Osteoblast (primary cell): ENCODE data around the gene KRT1. TPM values are rescaled to one million over a fixed set of nuclear protein-coding genes. Genes with fewer than 3 reads are reported as not detected.

Experiments
- DNase-seq: peaks from one replicate; pipeline ENCODE4 v3.0.0; 2011; ENCODE audit warnings: low spot score, mixed read lengths; ENCODE audit not compliant: insufficient read length; ENCODE audit errors: missing footprints
- H2AFZ ChIP-seq: 2 replicates; pipeline ENCODE4 v1.6.0; 2011; ENCODE audit warnings: mild to moderate bottlenecking, low read length
- H3K27ac ChIP-seq: 2 replicates; pipeline ENCODE4 v1.5.1; 2011; ENCODE audit warnings: mild to moderate bottlenecking, low read depth, low read length, moderate library complexity
- H3K27me3 ChIP-seq: 2 replicates; pipeline ENCODE4 v1.6.0; 2012; ENCODE audit warnings: mild to moderate bottlenecking, control low read depth, inconsistent platforms, low read length, moderate library complexity; ENCODE audit not compliant: insufficient read depth
- H3K36me3 ChIP-seq: 2 replicates; pipeline ENCODE4 v1.5.1; 2011; ENCODE audit warnings: mild to moderate bottlenecking, low read length, control low read depth, moderate library complexity; ENCODE audit not compliant: insufficient read depth
- H3K4me1 ChIP-seq: 2 replicates; pipeline ENCODE4 v1.5.1; 2011; ENCODE audit warnings: mild to moderate bottlenecking, low read length, control low read depth, moderate library complexity; ENCODE audit not compliant: insufficient read depth
- H3K4me2 ChIP-seq: 2 replicates; pipeline ENCODE4 v1.6.0; 2011; ENCODE audit warnings: mild to moderate bottlenecking, low read length; ENCODE audit not compliant: insufficient read depth
- H3K4me3 ChIP-seq: fragments of 200-600 bp; sonication (generic); 3 replicates; pipeline ENCODE4 v1.5.1; 2012; ENCODE audit warnings: mild to moderate bottlenecking, low read length, inconsistent platforms; ENCODE audit not compliant: insufficient read depth
- H3K79me2 ChIP-seq: 2 replicates; pipeline ENCODE4 v1.6.0; 2012; ENCODE audit warnings: mild to moderate bottlenecking, low read length, control low read depth, inconsistent platforms; ENCODE audit not compliant: insufficient read depth
- H3K9me3 ChIP-seq: 2 replicates; pipeline ENCODE4 v1.5.1; 2011; ENCODE audit warnings: low read depth, low read length, control low read depth
- H4K20me1 ChIP-seq: 2 replicates; pipeline ENCODE4 v1.6.0; 2012; ENCODE audit warnings: mild to moderate bottlenecking, low read length, control low read depth; ENCODE audit not compliant: insufficient read depth
- total RNA-seq: library from RNA; depleted of rRNA; stranded (reverse); fragments of >200 nt; gene quantifications from 2 replicates; pipeline ENCODE4 v1.2.3, GENCODE V29; 2012
- TF ChIP-seq, protein P1 (sequence below): IDR thresholded peaks from 2 replicates; pipeline ENCODE4 v1.5.1; 2011; ENCODE audit warnings: mild to moderate bottlenecking, low read depth, low read length, moderate library complexity; ENCODE audit errors: extremely low read depth

KRT1 gene
- total RNA-seq, 1 donor, result not detected

DNA sequence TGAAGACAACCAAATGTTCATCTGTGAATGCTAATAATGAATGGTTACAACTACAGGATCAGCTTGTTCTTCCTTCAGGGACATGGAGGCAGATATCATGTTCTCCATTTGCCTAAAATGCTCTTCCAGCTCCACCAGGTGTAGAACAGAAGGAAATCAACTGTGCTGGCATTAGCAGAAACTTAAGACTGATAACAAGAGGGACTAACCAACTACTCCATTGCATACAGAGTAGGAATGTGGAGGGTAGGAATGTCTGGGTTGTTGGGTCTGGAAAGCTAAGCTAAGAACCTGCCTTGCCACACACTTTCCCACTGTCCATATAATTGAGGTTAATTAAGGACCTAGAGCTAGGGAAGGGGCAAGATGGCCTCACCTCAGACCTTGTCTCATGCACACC is 16.8 kb downstream of the KRT1 start:
- no peak for DNase-seq
- TF ChIP-seq, protein P1, sequence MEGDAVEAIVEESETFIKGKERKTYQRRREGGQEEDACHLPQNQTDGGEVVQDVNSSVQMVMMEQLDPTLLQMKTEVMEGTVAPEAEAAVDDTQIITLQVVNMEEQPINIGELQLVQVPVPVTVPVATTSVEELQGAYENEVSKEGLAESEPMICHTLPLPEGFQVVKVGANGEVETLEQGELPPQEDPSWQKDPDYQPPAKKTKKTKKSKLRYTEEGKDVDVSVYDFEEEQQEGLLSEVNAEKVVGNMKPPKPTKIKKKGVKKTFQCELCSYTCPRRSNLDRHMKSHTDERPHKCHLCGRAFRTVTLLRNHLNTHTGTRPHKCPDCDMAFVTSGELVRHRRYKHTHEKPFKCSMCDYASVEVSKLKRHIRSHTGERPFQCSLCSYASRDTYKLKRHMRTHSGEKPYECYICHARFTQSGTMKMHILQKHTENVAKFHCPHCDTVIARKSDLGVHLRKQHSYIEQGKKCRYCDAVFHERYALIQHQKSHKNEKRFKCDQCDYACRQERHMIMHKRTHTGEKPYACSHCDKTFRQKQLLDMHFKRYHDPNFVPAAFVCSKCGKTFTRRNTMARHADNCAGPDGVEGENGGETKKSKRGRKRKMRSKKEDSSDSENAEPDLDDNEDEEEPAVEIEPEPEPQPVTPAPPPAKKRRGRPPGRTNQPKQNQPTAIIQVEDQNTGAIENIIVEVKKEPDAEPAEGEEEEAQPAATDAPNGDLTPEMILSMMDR, result no peak
- Histone ChIP-seq H3K27me3 (peaks cover 50% of the 10 kb centered on the region), H2AFZ (no peak overlapping the region), H3K4me3 (no peak overlapping the region), H3K9me3 (no peaks in the 10 kb centered on the region), H3K4me2 (no peak overlapping the region), H4K20me1 (no peaks in the 10 kb centered on the region), H3K36me3 (no peaks in the 10 kb centered on the region), H3K4me1 (no peaks in the 10 kb centered on the region), H3K79me2 (no peaks in the 10 kb centered on the region), H3K27ac (no peak overlapping the region)

DNA sequence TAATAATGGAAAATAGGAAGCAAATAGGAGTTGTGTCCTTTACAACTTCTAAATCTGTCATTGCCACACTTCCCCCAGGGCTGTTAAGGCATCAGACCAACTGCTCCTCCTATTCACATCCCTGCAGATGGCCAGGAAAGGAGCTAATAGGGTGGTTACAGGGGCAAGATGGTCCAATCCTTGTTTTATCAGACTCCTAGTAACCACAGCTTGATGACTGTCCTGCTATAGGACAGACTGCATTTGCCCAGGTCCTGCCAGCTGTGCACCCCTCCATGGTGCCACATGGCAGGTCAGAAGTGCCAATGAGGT is 17.3 kb downstream of the KRT1 start:
- Histone ChIP-seq H3K36me3 (no peaks in the 10 kb centered on the region), H2AFZ (no peak overlapping the region), H3K4me2 (no peak overlapping the region), H3K27ac (no peak overlapping the region), H3K4me3 (no peak overlapping the region), H3K4me1 (no peaks in the 10 kb centered on the region), H3K79me2 (no peaks in the 10 kb centered on the region), H4K20me1 (no peaks in the 10 kb centered on the region), H3K9me3 (no peaks in the 10 kb centered on the region), H3K27me3 (peaks cover 55% of the 10 kb centered on the region)
- no peak for DNase-seq
- TF ChIP-seq, protein P1, result no peak

DNA sequence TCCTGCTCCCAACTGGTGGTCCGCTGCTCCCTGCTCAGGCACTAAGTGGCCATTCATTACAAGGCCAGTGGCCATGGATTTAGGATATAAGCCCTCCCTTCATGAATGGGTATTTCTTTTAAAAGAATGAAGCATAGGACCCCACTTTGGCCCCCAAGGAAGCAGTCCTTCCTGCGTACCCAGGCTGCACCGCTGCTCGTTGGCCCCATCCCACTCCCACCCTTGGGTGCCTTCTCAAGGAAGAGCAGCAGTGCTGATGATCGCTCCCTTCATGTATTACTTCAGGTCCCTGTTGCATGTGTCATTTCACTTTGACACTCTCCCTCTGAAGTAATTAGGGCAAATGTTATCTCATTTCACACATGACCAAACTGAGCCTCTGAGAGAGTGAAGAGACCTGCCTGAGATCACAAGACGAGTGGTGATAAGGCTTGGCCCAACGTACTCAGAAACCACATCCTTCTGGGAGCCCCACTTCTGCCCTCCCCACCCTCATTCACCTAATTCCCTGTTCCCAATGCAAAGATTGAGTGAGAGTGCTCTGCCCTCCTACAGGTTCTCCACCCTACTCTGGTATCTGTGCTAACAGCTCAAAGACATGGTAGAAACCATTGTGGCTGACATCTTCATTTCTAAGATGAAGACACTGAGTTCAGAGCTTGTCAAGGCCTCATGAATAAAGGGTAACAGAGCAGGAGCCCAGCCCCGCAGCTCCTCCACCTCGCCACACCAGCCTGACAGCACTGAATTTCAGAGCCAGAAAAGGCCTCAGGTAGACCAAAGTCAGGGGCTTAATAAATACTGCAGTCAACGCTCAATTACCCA is 17.9 kb downstream of the KRT1 start:
- H3K9me3 ChIP-seq, result no peaks in the 10 kb centered on the region
- H2AFZ ChIP-seq, result no peak overlapping the region
- no peak overlapping the region for H3K27ac ChIP-seq
- no peaks in the 10 kb centered on the region for H3K36me3 ChIP-seq
- TF ChIP-seq, protein P1, result no peak
- no peak overlapping the region for H3K4me2 ChIP-seq
- no peaks in the 10 kb centered on the region for H3K79me2 ChIP-seq
- peaks cover 59% of the 10 kb centered on the region for H3K27me3 ChIP-seq
- no peak for DNase-seq
- H3K4me3 ChIP-seq, result no peak overlapping the region
- no peaks in the 10 kb centered on the region for H4K20me1 ChIP-seq
- no peaks in the 10 kb centered on the region for H3K4me1 ChIP-seq

DNA sequence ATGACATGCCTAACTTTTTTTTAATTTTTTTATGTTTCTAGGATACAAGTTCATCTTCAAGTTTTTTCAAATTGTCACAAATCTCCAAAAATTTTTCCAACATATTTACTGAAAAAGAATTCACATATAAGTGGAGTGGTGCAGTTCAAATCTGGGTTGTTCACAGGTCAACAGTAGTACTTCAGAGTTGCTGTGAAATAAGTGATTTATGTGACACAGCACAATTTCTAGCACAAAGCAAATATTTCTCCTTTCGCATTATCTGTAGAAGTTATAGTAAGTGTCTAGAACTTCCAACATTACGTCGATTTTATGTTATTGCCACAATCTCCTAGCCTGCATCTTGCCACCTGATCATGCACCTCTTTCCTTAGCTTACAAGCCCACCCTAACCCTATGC is 18.5 kb downstream of the KRT1 start:
- peaks cover 63% of the 10 kb centered on the region for H3K27me3 ChIP-seq

More for the DNA sequence above, 18.5 kb downstream of the KRT1 start:
- Histone ChIP-seq H3K27ac (no peak overlapping the region), H3K36me3 (no peaks in the 10 kb centered on the region), H3K4me3 (no peak overlapping the region), H3K79me2 (no peaks in the 10 kb centered on the region), H3K4me2 (no peak overlapping the region), H3K4me1 (no peaks in the 10 kb centered on the region), H2AFZ (no peak overlapping the region), H4K20me1 (no peaks in the 10 kb centered on the region), H3K9me3 (no peaks in the 10 kb centered on the region)
- no peak for DNase-seq
- TF ChIP-seq, protein P1, result no peak
